ENCODE measurements around the gene TNIK. TPM values are rescaled to one million over a fixed set of nuclear protein-coding genes. Genes with fewer than 3 reads are reported as not detected.

The TNIK gene
- total RNA-seq, 2 donors from 2014 or later, result 9.0 to 11.6 TPM

DNA sequence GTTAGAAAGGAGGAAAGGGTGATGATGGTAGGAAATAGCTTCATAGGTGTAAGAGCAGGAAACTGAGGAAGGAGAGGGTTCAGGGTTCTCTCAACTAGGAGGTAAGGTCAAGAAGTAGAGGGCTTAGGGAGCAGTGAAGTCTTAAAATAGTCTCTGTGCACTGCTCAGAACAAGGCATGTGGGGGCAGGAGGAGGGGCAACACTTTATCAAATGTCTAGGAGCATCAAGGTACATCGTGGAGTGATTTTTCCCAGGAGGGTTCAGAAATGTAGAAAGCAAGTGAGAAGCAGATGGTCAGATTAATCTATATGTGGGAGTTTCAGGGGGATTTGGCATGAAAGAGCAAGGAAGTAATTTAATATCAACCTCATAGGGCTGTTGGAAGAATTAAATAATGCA, 58.8 kb downstream of the TNIK start:
- H3K27me3 ChIP-seq, result no peaks in the 10 kb centered on the region
- no peaks in the 10 kb centered on the region for H3K9me3 ChIP-seq
- no peak for DNase-seq (ENCODE audit: low spot score)
- H3K27ac ChIP-seq, result no peak overlapping the region
- H3K4me3 ChIP-seq, result no peak overlapping the region
- TF ChIP-seq CTCF (IDR thresholded peaks at IDR 0.05), result no peak
- H3K36me3 ChIP-seq, result no peaks in the 10 kb centered on the region
- H3K4me1 ChIP-seq, result peaks cover 0 to 36% of the 10 kb centered on the region in 2 donors

GRCh38 chr3:171399842-171400241, 60.4 kb downstream of the TNIK start:
- Histone ChIP-seq H3K4me1 (peaks cover 0 to 36% of the 10 kb centered on the region in 2 donors), H3K36me3 (no peaks in the 10 kb centered on the region), H3K27ac (no peak overlapping the region), H3K27me3 (no peaks in the 10 kb centered on the region), H3K9me3 (no peaks in the 10 kb centered on the region), H3K4me3 (no peak overlapping the region)
- no peak for TF ChIP-seq CTCF (IDR thresholded peaks at IDR 0.05)
- DNase-seq (ENCODE audit: low spot score), result no peak

GRCh38 chr3:171398343-171398742, 61.9 kb downstream of the TNIK start:
- no peaks in the 10 kb centered on the region for H3K9me3 ChIP-seq
- DNase-seq (ENCODE audit: low spot score), result no peak
- H3K27ac ChIP-seq, result no peak overlapping the region
- no peaks in the 10 kb centered on the region for H3K36me3 ChIP-seq
- TF ChIP-seq CTCF (IDR thresholded peaks at IDR 0.05), result no peak
- H3K4me1 ChIP-seq, result peaks cover 0 to 30% of the 10 kb centered on the region in 2 donors
- H3K27me3 ChIP-seq, result no peaks in the 10 kb centered on the region
- no peak overlapping the region for H3K4me3 ChIP-seq

GRCh38 chr3:171397089-171397488, 63.1 kb downstream of the TNIK start:
- DNase-seq (ENCODE audit: low spot score), result no peak
- Histone ChIP-seq H3K36me3 (no peaks in the 10 kb centered on the region), H3K27me3 (no peaks in the 10 kb centered on the region), H3K27ac (no peak overlapping the region), H3K4me3 (no peak overlapping the region), H3K4me1 (peaks cover 0 to 39% of the 10 kb centered on the region in 2 donors), H3K9me3 (no peaks in the 10 kb centered on the region)
- TF ChIP-seq CTCF (IDR thresholded peaks at IDR 0.05), result no peak

- H3K4me1 ChIP-seq, result peaks cover 0 to 39% of the 10 kb centered on the region in 2 donors
- TF ChIP-seq CTCF (IDR thresholded peaks at IDR 0.05), result no peak
These were observed 64.2 kb downstream of the TNIK start for GRCh38 chr3:171396048-171396447.

GRCh38 chr3:171393032-171393744, 67.0 kb downstream of the TNIK start:
- no peaks in the 10 kb centered on the region for H3K27me3 ChIP-seq
- peaks cover 0 to 5% of the 10 kb centered on the region in 2 donors for H3K9me3 ChIP-seq
- DNase-seq (ENCODE audit: low spot score), result no peak
- H3K36me3 ChIP-seq, result no peaks in the 10 kb centered on the region
- H3K4me1 ChIP-seq, result peaks cover 0 to 28% of the 10 kb centered on the region in 2 donors
- no peak for TF ChIP-seq CTCF (IDR thresholded peaks at IDR 0.05)
- H3K27ac ChIP-seq, result no peak overlapping the region
- H3K4me3 ChIP-seq, result no peak overlapping the region

More at GRCh38 chr3:171396048-171396447, 64.2 kb downstream of the TNIK start:
- H3K36me3 ChIP-seq, result no peaks in the 10 kb centered on the region
- DNase-seq (ENCODE audit: low spot score), result no peak
- no peak overlapping the region for H3K4me3 ChIP-seq
- H3K27me3 ChIP-seq, result no peaks in the 10 kb centered on the region
- peaks cover 0 to 5% of the 10 kb centered on the region in 2 donors for H3K9me3 ChIP-seq
- no peak overlapping the region for H3K27ac ChIP-seq

All from right atrium auricular region (tissue), 2 donors.